AG04450 (cell line): Measurements from ENCODE around the gene MED23. TPM values are rescaled to one million over a fixed set of nuclear protein-coding genes. Genes with fewer than 3 reads are reported as not detected.

ENCODE experiments used
- CTCF ChIA-PET: fragments of 300-600, 350-600 bp; formaldehyde crosslinking; extraction: SDS; loops from one replicate; lab custom pipeline; 2022; ENCODE audit warnings: antibody characterized with exemption, inconsistent platforms; lab: Charles Lee
- POLR2A ChIA-PET: fragments of 350-600 bp; formaldehyde crosslinking; extraction: SDS; loops from one replicate; lab custom pipeline; 2021; ENCODE audit warnings: antibody characterized with exemption, inconsistent platforms; lab: Yijun Ruan, JAX
- DNase-seq: peaks from one replicate; pipeline ENCODE4 v3.0.0-alpha.2; 2011; ENCODE audit warnings: low read depth, low spot score
- H3K27ac ChIP-seq: one replicate; pipeline ENCODE4 v1.5.1; 2012; ENCODE audit warnings: low read depth, low read length, control low read depth
- H3K27me3 ChIP-seq: one replicate; pipeline ENCODE4 v1.6.0; 2012; ENCODE audit warnings: low read length; ENCODE audit not compliant: control insufficient read depth, insufficient read depth
- H3K4me3 ChIP-seq: 2 replicates; pipeline ENCODE4 v1.5.1; 2011; ENCODE audit warnings: mild to moderate bottlenecking, low read depth, low read length, control low read depth
- H3K9me3 ChIP-seq: 2 replicates; pipeline ENCODE4 v1.5.1; 2012; ENCODE audit warnings: low read length; ENCODE audit not compliant: control insufficient read depth, insufficient read depth
- polyA plus RNA-seq: library from polyadenylated mRNA; depleted of rRNA; stranded (reverse); fragments of >200 nt; gene quantifications from 2 replicates; pipeline ENCODE4 v1.2.3, GENCODE V29; 2011; rRNA removed
- small RNA-seq: library from RNA; depleted of rRNA; stranded (forward); fragments of <200 nt; gene quantifications from one replicate; pipeline ENCODE3, GENCODE V24; 2012; ENCODE audit warnings: low read depth; ENCODE audit not compliant: insufficient read length
- TF ChIP-seq, protein P1 (sequence below): IDR thresholded peaks from 2 replicates; pipeline ENCODE4 v1.5.1; 2011; ENCODE audit warnings: low read depth, low read length, control low read depth, inconsistent platforms

MED23 gene
- polyA plus RNA-seq, 1 experiment: 40.1 TPM

DNA sequence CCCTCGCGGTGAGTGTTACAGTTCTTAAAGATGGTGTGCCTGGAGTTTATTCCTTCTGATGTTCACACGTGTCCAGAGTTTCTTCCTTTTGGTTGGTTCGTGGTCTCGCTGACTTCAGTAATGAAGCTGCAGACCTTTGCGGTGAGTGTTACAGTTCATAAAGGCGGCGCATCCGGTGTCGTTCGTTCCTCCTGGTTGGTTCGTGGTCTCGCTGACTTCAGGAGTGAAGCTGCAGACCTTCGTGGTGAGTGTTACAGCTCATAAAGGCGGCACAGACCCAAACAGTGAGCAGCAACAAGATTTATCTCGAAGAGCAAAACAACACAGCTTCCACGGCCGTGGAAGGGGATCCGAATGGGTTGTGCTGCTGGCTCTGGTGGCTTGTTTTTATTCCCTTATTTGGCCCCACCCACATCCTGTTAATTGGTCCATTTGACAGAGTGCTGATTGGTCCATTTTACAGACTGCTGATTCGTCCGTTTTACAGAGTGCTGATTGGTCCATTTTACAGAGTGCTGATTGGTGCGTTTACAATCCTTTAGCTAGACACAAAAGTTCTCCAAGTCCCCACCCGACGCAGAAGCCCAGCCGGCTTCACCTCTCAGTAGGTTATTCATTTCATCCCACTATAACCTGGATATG lies 103.2 kb downstream of the MED23 start:
- CTCF ChIA-PET: no interaction called here
- no peak for DNase-seq
- no peak overlapping the region for H3K4me3 ChIP-seq
- POLR2A ChIA-PET: no interaction called here
- H3K27me3 ChIP-seq: peaks cover 2% of the 10 kb centered on the region
- TF ChIP-seq, protein P1, sequence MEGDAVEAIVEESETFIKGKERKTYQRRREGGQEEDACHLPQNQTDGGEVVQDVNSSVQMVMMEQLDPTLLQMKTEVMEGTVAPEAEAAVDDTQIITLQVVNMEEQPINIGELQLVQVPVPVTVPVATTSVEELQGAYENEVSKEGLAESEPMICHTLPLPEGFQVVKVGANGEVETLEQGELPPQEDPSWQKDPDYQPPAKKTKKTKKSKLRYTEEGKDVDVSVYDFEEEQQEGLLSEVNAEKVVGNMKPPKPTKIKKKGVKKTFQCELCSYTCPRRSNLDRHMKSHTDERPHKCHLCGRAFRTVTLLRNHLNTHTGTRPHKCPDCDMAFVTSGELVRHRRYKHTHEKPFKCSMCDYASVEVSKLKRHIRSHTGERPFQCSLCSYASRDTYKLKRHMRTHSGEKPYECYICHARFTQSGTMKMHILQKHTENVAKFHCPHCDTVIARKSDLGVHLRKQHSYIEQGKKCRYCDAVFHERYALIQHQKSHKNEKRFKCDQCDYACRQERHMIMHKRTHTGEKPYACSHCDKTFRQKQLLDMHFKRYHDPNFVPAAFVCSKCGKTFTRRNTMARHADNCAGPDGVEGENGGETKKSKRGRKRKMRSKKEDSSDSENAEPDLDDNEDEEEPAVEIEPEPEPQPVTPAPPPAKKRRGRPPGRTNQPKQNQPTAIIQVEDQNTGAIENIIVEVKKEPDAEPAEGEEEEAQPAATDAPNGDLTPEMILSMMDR: no peak
- peaks cover 5% of the 10 kb centered on the region; the same call in 1 of the 2 replicates for H3K9me3 ChIP-seq
- H3K27ac ChIP-seq: no peak overlapping the region

- no peak for DNase-seq
- POLR2A ChIA-PET: no interaction called here
- CTCF ChIA-PET: interaction anchor here (1.5 kb wide), 1 partner anchor 9 kb away, joined by 4 read pairs; no protein-coding TSS in a partner anchor
These were observed 103.9 kb downstream of the MED23 start for GRCh38 chr6:131523988-131524673.

More at GRCh38 chr6:131523988-131524673, 103.9 kb downstream of the MED23 start:
- H3K4me3 ChIP-seq: no peak overlapping the region
- TF ChIP-seq, protein P1: no peak
- H3K9me3 ChIP-seq: peaks cover 5% of the 10 kb centered on the region; the same call in 1 of the 2 replicates
- no peaks in the 10 kb centered on the region for H3K27me3 ChIP-seq
- H3K27ac ChIP-seq: no peak overlapping the region

Small RNA genes lying within 50 kb of the gene (small RNA-seq; reads per million reads assigned to genes)
- not detected for gene RNU4-18P

Other genes starting within 250 kb of the MED23 start
- not detected in 2 replicates for gene ARG1, start 55.0 kb downstream of the MED23 start, polyA plus RNA-seq
- 0.11 and 0.14 TPM in 2 replicates for gene ENPP3, start 9.1 kb upstream of the MED23 start, polyA plus RNA-seq
- gene OR2A4, start 73.2 kb upstream of the MED23 start, polyA plus RNA-seq: 0.04 TPM in 1 of 2 replicates, not detected in the other
- gene CTAGE9, start 82.8 kb upstream of the MED23 start, polyA plus RNA-seq: not detected in 2 replicates
- gene ENPP1, start 179.8 kb upstream of the MED23 start, polyA plus RNA-seq: 22.5 and 30.4 TPM in 2 replicates